ENCODE measurements around the gene ABCF3. TPM values are rescaled to one million over a fixed set of nuclear protein-coding genes. Genes with fewer than 3 reads are reported as not detected.

The ABCF3 gene
- total RNA-seq, 2 experiments from 2014 or later = 61.3 to 68.7 TPM

DNA sequence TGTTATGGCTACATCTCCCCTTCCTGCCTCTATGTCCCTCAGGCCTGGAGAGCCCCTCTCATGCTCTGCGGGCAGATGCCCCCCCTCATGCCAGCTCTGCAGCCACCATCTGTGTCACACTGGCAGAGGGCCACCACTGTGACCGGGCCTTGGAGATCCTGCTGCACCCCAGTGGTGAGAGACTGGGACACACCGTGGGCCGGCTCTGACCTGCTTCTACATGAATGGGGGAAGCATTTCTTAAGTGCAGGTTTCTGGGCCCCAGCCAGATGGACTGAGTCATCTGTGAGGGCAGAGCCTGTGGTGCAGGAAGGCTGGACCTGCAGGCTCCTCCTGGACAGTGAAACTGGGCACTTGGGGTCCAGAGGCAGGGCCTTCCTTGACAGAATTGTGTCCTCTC lies 48.2 kb downstream of the ABCF3 start:
- Mint-ChIP-seq H3K27ac (no peak overlapping the region), H3K27me3 (peaks cover 22% of the 10 kb centered on the region), H3K4me1 (ENCODE audit: low read depth) (peaks cover 6% of the 10 kb centered on the region), H3K36me3 (ENCODE audit: low read depth) (no peaks in the 10 kb centered on the region), H3K4me3 (no peak overlapping the region), H3K9me3 (no peaks in the 10 kb centered on the region)
- TF ChIP-seq CTCF (IDR thresholded peaks at IDR 0.05) = no peak
- DNase-seq (no peak), ATAC-seq (no peak)
- CTCF ChIA-PET = no interaction called here
- POLR2A ChIA-PET = no interaction called here
- intact Hi-C loops (cut with micrococcal nuclease) = no loop called here

DNA sequence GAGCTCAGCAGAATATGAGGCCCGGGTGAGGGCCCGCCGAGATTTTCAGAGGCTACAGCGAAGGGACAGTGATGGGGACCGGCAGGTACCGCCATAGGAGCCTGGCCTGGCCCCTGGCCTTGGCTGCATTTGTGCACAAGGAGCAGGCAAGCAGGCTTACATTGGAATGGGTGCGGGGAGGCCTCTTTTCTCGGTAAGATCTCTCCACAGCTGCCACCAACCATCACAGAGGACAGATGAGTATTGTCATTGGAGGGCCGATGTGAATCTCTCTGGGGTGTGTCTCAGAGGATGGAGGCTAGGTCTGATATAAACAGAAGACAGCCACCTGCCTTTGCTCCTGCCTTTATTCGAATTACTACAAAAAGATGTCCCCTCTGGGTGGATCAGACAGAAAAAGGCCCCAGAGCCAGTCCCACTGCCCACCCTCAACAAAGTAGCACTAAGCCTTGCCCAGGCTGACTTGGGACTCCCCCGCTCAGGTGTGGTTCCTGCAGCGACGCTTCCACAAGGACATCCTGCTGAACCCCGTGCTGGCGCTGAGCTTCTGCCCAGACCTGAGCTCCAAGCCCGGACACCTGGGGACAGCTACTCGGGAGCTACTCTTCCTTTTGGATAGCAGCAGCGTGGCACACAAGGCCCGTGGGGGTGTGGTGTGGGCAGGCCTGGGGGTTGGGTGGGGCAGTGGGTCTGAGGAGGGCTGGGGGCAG lies 48.8 kb downstream of the ABCF3 start:
- ChIA-PET POLR2A (interaction anchor here (0.6 kb wide), 1 partner anchor 11 kb away, joined by 3 read pairs; no protein-coding TSS in a partner anchor), CTCF (no interaction called here)
- Mint-ChIP-seq H3K4me1 (ENCODE audit: low read depth) (peaks cover 6% of the 10 kb centered on the region), H3K36me3 (ENCODE audit: low read depth) (no peaks in the 10 kb centered on the region), H3K4me3 (no peak overlapping the region), H3K27me3 (peaks cover 22% of the 10 kb centered on the region), H3K27ac (no peak overlapping the region), H3K9me3 (no peaks in the 10 kb centered on the region)
- TF ChIP-seq CTCF (IDR thresholded peaks at IDR 0.05) = no peak
- no peak for DNase-seq
- ATAC-seq = no peak
- intact Hi-C loops (cut with micrococcal nuclease) = no loop called here

GRCh38 chr3:184235381-184236032 lies 49.5 kb downstream of the ABCF3 start:
- intact Hi-C loops (cut with micrococcal nuclease) = no loop called here
- POLR2A ChIA-PET = interaction anchor here (0.6 to 1.5 kb wide), 2 partner anchors 11 to 20 kb away, joined by 3 to 6 read pairs; no protein-coding TSS in a partner anchor
- no peak overlapping the region for H3K27ac Mint-ChIP-seq

DNA sequence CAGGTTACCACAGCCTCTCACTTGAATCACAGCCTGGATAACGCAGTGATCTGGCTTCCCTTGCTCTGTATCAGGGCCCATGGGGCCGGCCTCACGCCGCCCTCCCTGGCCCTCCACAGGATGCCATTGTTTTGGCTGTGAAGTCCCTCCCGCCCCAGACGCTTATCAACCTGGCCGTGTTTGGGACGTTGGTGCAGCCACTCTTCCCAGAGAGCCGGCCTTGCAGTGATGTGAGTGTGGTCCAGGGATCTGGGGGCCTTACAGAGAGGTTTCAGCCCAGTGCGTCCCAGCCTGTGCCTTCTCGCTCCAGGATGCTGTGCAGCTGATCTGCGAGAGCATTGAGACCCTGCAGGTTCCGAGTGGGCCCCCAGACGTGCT lies 50.0 kb downstream of the ABCF3 start:
- DNase-seq (no peak), ATAC-seq (no peak)
- ChIA-PET POLR2A (interaction anchor here (1.5 kb wide), 1 partner anchor 20 kb away, joined by 6 read pairs; no protein-coding TSS in a partner anchor), CTCF (interaction anchor here (0.9 to 2.8 kb wide), 2 partner anchors 8 to 14 kb away, joined by 3 to 30 read pairs; partner anchors contain the start of gene EEF1AKMT4)
- Mint-ChIP-seq H3K4me1 (ENCODE audit: low read depth) (peaks cover 4% of the 10 kb centered on the region), H3K9me3 (no peaks in the 10 kb centered on the region), H3K4me3 (no peak overlapping the region), H3K27ac (no peak overlapping the region), H3K27me3 (peaks cover 19% of the 10 kb centered on the region), H3K36me3 (ENCODE audit: low read depth) (no peaks in the 10 kb centered on the region)
- no peak for TF ChIP-seq CTCF (IDR thresholded peaks at IDR 0.05)
- intact Hi-C loops (cut with micrococcal nuclease) = no loop called here

More at GRCh38 chr3:184235381-184236032, 49.5 kb downstream of the ABCF3 start:
- ATAC-seq (no peak), DNase-seq (no peak)
- no peaks in the 10 kb centered on the region for H3K36me3 Mint-ChIP-seq (ENCODE audit: low read depth)
- H3K4me1 Mint-ChIP-seq (ENCODE audit: low read depth) = peaks cover 6% of the 10 kb centered on the region
- CTCF ChIA-PET = no interaction called here
- no peak for TF ChIP-seq CTCF (IDR thresholded peaks at IDR 0.05)
- H3K27me3 Mint-ChIP-seq = peaks cover 22% of the 10 kb centered on the region
- no peaks in the 10 kb centered on the region for H3K9me3 Mint-ChIP-seq
- H3K4me3 Mint-ChIP-seq = no peak overlapping the region

DNA sequence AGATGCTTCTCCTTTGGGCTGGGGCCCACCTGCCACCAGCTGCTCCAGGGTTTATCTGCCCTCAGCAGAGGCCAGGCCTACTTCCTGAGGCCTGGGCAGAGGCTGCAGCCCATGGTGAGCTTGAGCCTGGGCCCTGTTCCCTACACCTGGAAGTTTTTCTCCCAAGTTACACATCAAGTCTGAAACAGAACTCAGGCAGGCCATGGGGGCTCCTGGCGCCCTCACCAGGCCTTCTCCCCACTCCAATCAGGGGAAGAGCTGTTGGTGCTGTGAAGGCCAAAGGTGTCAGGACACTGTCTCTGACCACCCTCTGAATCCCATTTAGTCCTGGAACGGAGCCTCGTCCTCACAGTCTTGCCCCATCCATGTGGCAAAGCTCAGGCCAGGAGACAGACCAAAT lies 50.6 kb downstream of the ABCF3 start:
- POLR2A ChIA-PET = interaction anchor here (0.6 to 2.1 kb wide), 4 partner anchors 10 to 121 kb away, joined by 3 to 6 read pairs (median 4); partner anchors contain the start of gene EEF1AKMT4
- no peak for TF ChIP-seq CTCF (IDR thresholded peaks at IDR 0.05)
- CTCF ChIA-PET = interaction anchor here (0.9 to 2.8 kb wide), 2 partner anchors 9 to 13 kb away, joined by 3 to 30 read pairs; partner anchors contain the start of gene EEF1AKMT4
- no peak for DNase-seq
- ATAC-seq = no peak
- Mint-ChIP-seq H3K27ac (no peak overlapping the region), H3K9me3 (no peaks in the 10 kb centered on the region), H3K27me3 (peaks cover 13% of the 10 kb centered on the region), H3K4me1 (ENCODE audit: low read depth) (no peaks in the 10 kb centered on the region), H3K36me3 (ENCODE audit: low read depth) (no peaks in the 10 kb centered on the region), H3K4me3 (no peak overlapping the region)
- intact Hi-C loops (cut with micrococcal nuclease) = no loop called here

Data from activated CD8-positive, alpha-beta T cell treated with anti-CD3 and anti-CD28 coated beads for 36 hours (primary cell).